Measurements from ENCODE around the gene FZD10.

DNA sequence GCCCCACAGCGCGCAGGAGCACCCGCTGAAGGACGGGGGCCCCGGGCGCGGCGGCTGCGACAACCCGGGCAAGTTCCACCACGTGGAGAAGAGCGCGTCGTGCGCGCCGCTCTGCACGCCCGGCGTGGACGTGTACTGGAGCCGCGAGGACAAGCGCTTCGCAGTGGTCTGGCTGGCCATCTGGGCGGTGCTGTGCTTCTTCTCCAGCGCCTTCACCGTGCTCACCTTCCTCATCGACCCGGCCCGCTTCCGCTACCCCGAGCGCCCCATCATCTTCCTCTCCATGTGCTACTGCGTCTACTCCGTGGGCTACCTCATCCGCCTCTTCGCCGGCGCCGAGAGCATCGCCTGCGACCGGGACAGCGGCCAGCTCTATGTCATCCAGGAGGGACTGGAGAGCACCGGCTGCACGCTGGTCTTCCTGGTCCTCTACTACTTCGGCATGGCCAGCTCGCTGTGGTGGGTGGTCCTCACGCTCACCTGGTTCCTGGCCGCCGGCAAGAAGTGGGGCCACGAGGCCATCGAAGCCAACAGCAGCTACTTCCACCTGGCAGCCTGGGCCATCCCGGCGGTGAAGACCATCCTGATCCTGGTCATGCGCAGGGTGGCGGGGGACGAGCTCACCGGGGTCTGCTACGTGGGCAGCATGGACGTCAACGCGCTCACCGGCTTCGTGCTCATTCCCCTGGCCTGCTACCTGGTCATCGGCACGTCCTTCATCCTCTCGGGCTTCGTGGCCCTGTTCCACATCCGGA lies 1.4 kb downstream of the FZD10 start:
- no peak for TF ChIP-seq POLR2A (IDR thresholded peaks at IDR 0.05)
- TF ChIP-seq POLR2AphosphoS5 (IDR thresholded peaks at IDR 0.05): no peak
